GM10248 (cell line): ENCODE data around the gene EDC3.
"Not testable (repeated sequence)": the region's sequence is repeated elsewhere in the genome, so short reads cannot be mapped to it uniquely, and the experiment has no call there.

Experiments used
- CTCF ChIA-PET: fragments of 300-600 bp; sonication (Branson Sonifier 250); formaldehyde crosslinking; extraction: SDS; loops from one replicate; lab custom pipeline; 2021; ENCODE audit warnings: antibody characterized with exemption; lab: Yijun Ruan, JAX
- POLR2A ChIA-PET: fragments of 350-650 bp; sonication (Branson Sonifier 250); formaldehyde crosslinking; extraction: SDS; loops from one replicate; lab custom pipeline; 2020; ENCODE audit warnings: antibody characterized with exemption; lab: Yijun Ruan, JAX
- DNase-seq: peaks from one replicate; pipeline ENCODE4 v3.0.0; 2012; ENCODE audit errors: extremely low spot score
- CTCF ChIP-seq: IDR thresholded peaks from 2 replicates; pipeline ENCODE4 v1.5.1; 2012; ENCODE audit warnings: mild to moderate bottlenecking, low read depth; ENCODE audit errors: extremely low read depth, missing control alignments, control extremely low read depth

The EDC3 gene

DNA sequence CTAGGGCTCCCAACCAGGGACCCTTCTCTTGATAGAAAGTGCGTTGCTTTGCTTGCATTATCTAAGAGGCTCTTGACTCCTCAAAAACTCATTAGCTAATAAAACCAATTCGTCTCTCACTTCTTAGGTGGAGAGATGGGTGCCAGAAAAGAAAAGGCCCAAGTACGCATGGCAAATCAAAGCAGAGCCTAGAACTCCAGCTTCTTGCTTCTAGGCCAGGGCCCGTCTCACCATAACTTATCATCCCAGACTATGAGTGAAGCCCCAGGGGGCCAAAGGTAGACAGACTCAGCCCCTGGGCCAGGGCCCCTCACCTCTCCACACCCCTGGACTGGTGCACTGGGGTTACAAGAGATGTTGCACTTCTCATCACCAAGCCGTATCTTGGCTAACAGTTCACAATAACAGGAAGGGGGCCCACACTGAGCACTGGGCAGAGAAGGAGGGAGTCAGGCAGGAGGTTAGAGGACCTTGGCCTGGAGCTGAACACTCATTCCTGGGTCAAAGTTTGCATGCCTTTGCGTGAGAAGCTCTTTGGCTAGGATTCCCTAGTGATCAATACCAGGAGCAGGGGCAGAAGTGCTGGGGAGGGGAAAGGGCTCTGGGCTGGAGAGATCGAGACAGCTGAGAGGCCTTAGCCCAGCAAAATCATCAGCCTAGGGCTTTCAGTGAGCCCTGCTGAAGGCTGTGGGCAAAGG lies 34.9 kb upstream of the EDC3 start:
- CTCF ChIA-PET = interaction anchor here (2.3 kb wide), 1 partner anchor 39 kb away, joined by 7 read pairs; no protein-coding TSS in a partner anchor
- TF ChIP-seq CTCF = no peak
- POLR2A ChIA-PET = no interaction called here
- no peak for DNase-seq

DNA sequence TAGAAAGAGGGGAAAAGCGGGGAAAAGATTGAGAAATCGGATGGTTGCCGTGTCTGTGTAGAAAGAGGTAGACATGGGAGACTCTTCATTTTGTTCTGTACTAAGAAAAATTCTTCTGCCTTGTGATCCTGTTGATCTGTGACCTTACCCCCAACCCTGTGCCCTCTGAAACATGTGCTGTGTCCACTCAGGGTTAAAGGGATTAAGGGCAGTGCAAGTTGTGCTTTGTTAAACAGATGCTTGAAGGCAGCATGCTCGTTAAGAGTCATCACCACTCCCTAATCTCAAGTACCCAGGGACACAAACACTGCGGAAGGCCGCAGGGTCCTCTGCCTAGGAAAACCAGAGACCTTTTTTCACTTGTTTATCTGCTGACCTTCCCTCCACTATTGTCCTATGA lies 33.5 kb upstream of the EDC3 start:
- POLR2A ChIA-PET, DNase-seq, CTCF ChIA-PET: not testable (repeated sequence)

GRCh38 chr15:74728699-74729098 lies 32.9 kb upstream of the EDC3 start:
- CTCF ChIA-PET, POLR2A ChIA-PET, DNase-seq: not testable (repeated sequence)

DNA sequence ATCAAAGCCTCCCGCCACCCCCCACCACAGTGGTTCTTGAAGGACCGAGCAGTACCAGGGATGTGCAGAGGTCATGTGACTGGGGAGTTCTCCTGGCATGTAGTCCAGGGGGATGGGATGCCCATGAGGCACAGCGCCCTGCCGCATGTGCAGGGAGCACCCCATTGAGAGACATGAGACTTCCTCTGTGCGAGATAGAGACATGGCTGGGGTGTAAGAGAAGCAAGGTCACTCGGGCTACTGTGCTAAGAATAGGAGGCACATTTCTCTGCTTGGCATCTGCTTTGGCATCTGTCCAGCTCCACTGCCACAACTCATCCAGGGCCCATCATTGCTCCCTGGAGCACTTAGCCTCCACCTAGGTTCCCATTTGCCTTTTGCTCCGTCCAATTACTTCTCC lies 31.9 kb upstream of the EDC3 start:
- TF ChIP-seq CTCF = no peak
- no peak for DNase-seq
- CTCF ChIA-PET = no interaction called here
- POLR2A ChIA-PET = no interaction called here

GRCh38 chr15:74726774-74727164 lies 30.9 kb upstream of the EDC3 start:
- DNase-seq = no peak
- CTCF ChIA-PET = interaction anchor here (0.8 to 3.4 kb wide), 2 partner anchors 42 to 50 kb away, joined by 3 to 12 read pairs; no protein-coding TSS in a partner anchor
- TF ChIP-seq CTCF = no peak
- POLR2A ChIA-PET = no interaction called here

- POLR2A ChIA-PET = no interaction called here
- no peak for TF ChIP-seq CTCF
- CTCF ChIA-PET = interaction anchor here (0.6 to 3.4 kb wide), 6 partner anchors 12 to 352 kb away, joined by 3 to 12 read pairs (median 4); no protein-coding TSS in a partner anchor
- DNase-seq = peak; percentile 65
Observed at GRCh38 chr15:74725845-74726773, 30.3 kb upstream of the EDC3 start.

GRCh38 chr15:74725225-74725774 lies 29.5 kb upstream of the EDC3 start, which contains the start of gene CYP1A1:
Gene CYP1A1 (minus strand): TSS chr15:74725528. CDS start chr15:74723097, 2,431 bp downstream.
- ChIA-PET CTCF (interaction anchor here (1.1 to 3.4 kb wide), 6 partner anchors 13 to 127 kb away, joined by 3 to 12 read pairs (median 4); no protein-coding TSS in a partner anchor), POLR2A (no interaction called here)
- DNase-seq = no peak
- TF ChIP-seq CTCF = no peak
